Activated CD8-positive, alpha-beta T cell treated with anti-CD3 and anti-CD28 coated beads for 36 hours (primary cell): ENCODE data around the gene PTPN20. TPM values are rescaled to one million over a fixed set of nuclear protein-coding genes. Genes with fewer than 3 reads are reported as not detected.

ENCODE experiments used
- ATAC-seq: fragments of 200-7000 bp; cut with Tn5 transposase; one replicate; pipeline ENCODE4 v1.10.0; 2021; ENCODE audit warnings: mild to moderate bottlenecking, moderate library complexity
- CTCF ChIA-PET: fragments of 350-600 bp; sonication (Branson Sonifier 250); formaldehyde crosslinking; loops from one replicate; lab custom pipeline; 2021; ENCODE audit warnings: antibody characterized with exemption; lab: Charles Lee
- POLR2A ChIA-PET: fragments of 350-600 bp; sonication (Branson Sonifier 250); formaldehyde crosslinking; loops from one replicate; lab custom pipeline; 2021; ENCODE audit warnings: antibody characterized with exemption; lab: Charles Lee
- DNase-seq: peaks from one replicate; pipeline ENCODE4 v3.0.0-alpha.2; 2020
- H3K27ac Mint-ChIP-seq: one replicate; pipeline ENCODE4 v1.8.0; 2021; ENCODE audit warnings: mild to moderate bottlenecking, mixed read lengths
- H3K27me3 Mint-ChIP-seq: one replicate; pipeline ENCODE4 v1.8.0; 2021; ENCODE audit warnings: mixed read lengths
- H3K36me3 Mint-ChIP-seq: one replicate; pipeline ENCODE4 v1.8.0; 2021; ENCODE audit warnings: low read depth, mixed read lengths
- H3K4me1 Mint-ChIP-seq: one replicate; pipeline ENCODE4 v1.8.0; 2021; ENCODE audit warnings: low read depth, mixed read lengths
- H3K4me3 Mint-ChIP-seq: one replicate; pipeline ENCODE4 v1.8.0; 2021; ENCODE audit warnings: mild to moderate bottlenecking, moderate library complexity, mixed read lengths
- H3K9me3 Mint-ChIP-seq: one replicate; pipeline ENCODE4 v1.8.0; 2021; ENCODE audit warnings: mixed read lengths
- CTCF ChIP-seq: fragments of 200-600 bp; IDR thresholded peaks from one replicate; pipeline ENCODE4 v1.8.0; 2022; ENCODE audit warnings: antibody characterized with exemption, mild to moderate bottlenecking
- intact Hi-C: fragments of 100-400 bp; cut with micrococcal nuclease; formaldehyde crosslinking; loops from one replicate; pipeline ENCODE4 v1.10.0; 2022
- total RNA-seq, 2 experiments: library from RNA; stranded (reverse); gene quantifications; one replicate each; pipeline ENCODE4 v1.2.3, GENCODE V29; 2021

PTPN20 gene
- total RNA-seq, 2 experiments from 2014 or later = 0.11 to 0.47 TPM

GRCh38 chr10:47034441-47035051 lies 123.3 kb downstream of the PTPN20 start:
- no peak for TF ChIP-seq CTCF
- Mint-ChIP-seq H3K4me1 (no peaks in the 10 kb centered on the region), H3K9me3 (no peaks in the 10 kb centered on the region), H3K36me3 (no peaks in the 10 kb centered on the region), H3K4me3 (no peak overlapping the region), H3K27me3 (no peaks in the 10 kb centered on the region), H3K27ac (no peak overlapping the region)
- ATAC-seq (no peak), DNase-seq (no peak)
- ChIA-PET POLR2A (no interaction called here), CTCF (interaction anchor here (0.6 to 2.6 kb wide), 5 partner anchors 10 to 278 kb away, joined by 3 to 18 read pairs (median 4); no protein-coding TSS in a partner anchor)
- intact Hi-C loops = no loop called here

DNA sequence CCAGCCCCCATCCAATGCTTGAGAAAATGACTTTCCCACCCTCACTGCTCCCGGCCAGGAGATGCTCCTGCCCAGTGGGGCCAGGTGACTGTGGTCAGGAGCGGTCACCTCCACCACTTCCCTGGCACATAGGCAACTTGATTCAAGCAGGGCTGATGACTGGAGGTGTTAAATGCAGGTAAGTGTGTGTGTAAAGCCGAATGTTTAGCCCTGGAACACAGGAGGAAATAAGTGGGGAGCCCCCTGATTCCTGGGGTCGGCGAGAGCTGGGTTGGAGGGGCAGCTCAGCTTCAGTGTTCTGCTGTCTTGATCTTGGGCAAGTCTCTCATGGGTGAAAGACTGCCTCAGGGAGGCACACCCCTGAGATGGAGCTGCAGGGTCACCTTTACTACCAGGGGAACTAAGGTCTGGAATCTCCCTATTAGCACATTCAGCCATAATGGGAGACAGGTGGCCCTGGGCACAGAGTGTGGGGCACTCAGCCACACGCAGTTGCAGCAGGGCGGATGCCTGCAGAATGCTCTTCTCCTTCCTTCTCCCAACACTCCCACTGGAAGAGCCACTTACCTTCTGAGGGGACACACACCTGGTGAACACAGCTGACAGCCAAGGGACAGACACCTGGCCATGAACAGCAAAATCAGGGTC lies 124.1 kb downstream of the PTPN20 start:
- H3K4me1 Mint-ChIP-seq = no peaks in the 10 kb centered on the region

DNA sequence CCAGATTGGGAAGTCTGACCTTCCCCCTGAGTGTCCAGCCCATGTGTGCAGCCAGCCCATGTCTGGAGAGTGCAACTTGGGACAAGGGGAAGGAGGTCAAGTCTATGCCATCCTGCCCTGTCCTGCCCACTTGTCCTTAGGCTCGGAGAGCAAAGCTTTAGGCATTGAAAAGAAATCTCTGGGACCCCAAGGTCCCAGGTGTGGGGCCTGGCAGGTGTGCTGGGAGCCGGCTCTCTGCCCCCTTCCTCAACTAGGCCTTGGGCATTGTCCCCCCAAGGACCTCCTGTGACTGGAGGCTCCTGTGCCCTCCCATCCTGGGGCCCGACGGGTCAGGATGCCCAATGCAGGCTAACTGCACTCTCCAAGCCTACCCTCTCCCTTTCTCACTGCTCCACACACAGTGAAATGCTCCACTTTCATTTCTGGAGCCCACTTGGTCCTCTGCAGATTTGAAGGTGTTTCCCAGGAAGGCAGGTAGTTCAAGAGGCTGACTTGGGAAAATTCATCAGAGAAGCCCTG lies 124.7 kb downstream of the PTPN20 start:
- no peak overlapping the region for H3K27ac Mint-ChIP-seq
- ChIA-PET POLR2A (no interaction called here), CTCF (interaction anchor here (0.7 to 2.2 kb wide), 2 partner anchors 11 to 276 kb away, joined by 3 to 11 read pairs; no protein-coding TSS in a partner anchor)
- DNase-seq (no peak), ATAC-seq (no peak)
- no peaks in the 10 kb centered on the region for H3K27me3 Mint-ChIP-seq
- no peaks in the 10 kb centered on the region for H3K4me1 Mint-ChIP-seq
- no peaks in the 10 kb centered on the region for H3K9me3 Mint-ChIP-seq
- no peaks in the 10 kb centered on the region for H3K36me3 Mint-ChIP-seq
- intact Hi-C loops = no loop called here
- TF ChIP-seq CTCF = no peak
- H3K4me3 Mint-ChIP-seq = no peak overlapping the region

More for the DNA sequence above, 124.1 kb downstream of the PTPN20 start:
- ChIA-PET CTCF (interaction anchor here (1.5 to 2.2 kb wide), 2 partner anchors 10 to 12 kb away, joined by 7 to 11 read pairs; no protein-coding TSS in a partner anchor), POLR2A (no interaction called here)
- ATAC-seq (no peak), DNase-seq (no peak)
- no peak overlapping the region for H3K4me3 Mint-ChIP-seq
- no peaks in the 10 kb centered on the region for H3K27me3 Mint-ChIP-seq
- TF ChIP-seq CTCF = no peak
- no peaks in the 10 kb centered on the region for H3K9me3 Mint-ChIP-seq
- H3K36me3 Mint-ChIP-seq = no peaks in the 10 kb centered on the region
- intact Hi-C loops = no loop called here
- no peak overlapping the region for H3K27ac Mint-ChIP-seq

DNA sequence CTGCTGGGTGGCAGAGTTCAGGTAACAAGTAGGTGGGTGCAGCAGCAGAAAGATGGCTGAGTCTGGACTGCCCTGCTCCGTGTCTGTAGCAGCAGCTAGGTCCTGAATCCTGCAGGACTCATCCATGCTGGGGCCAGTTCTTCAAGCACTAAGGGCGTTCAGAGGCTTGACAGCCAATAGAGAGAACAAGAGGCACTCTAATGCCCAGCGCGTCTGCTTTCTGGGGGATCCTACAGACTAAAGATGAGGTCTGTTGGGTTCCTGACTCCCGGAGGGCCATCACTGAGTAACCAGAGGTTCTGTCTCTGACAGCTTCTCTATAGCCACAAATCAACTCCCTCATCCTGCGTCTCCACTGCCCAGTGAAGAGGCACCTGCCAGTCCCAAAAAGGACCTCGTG lies 125.5 kb downstream of the PTPN20 start:
- intact Hi-C loops = no loop called here
- no peaks in the 10 kb centered on the region for H3K4me1 Mint-ChIP-seq
- H3K27me3 Mint-ChIP-seq = no peaks in the 10 kb centered on the region
- CTCF ChIA-PET = interaction anchor here (1.4 to 2.2 kb wide), 2 partner anchors 11 to 12 kb away, joined by 5 to 11 read pairs; no protein-coding TSS in a partner anchor
- TF ChIP-seq CTCF = no peak
- no peak overlapping the region for H3K27ac Mint-ChIP-seq
- H3K36me3 Mint-ChIP-seq = no peaks in the 10 kb centered on the region
- H3K9me3 Mint-ChIP-seq = no peaks in the 10 kb centered on the region
- no peak for ATAC-seq
- POLR2A ChIA-PET = no interaction called here
- DNase-seq = no peak
- H3K4me3 Mint-ChIP-seq = no peak overlapping the region
